SK-N-SH (cell line): ENCODE results near the gene C8A. TPM values are rescaled to one million over a fixed set of nuclear protein-coding genes. Genes with fewer than 3 reads are reported as not detected.

Source experiments
- CTCF ChIA-PET: fragments of 300-600, 350-600 bp; formaldehyde crosslinking; extraction: SDS; loops from one replicate; lab custom pipeline; 2021; lab: Yijun Ruan, JAX
- POLR2A ChIA-PET: fragments of 350-600 bp; sonication (Branson Sonifier 250); formaldehyde crosslinking; extraction: SDS; loops from one replicate; lab custom pipeline; 2020; ENCODE audit warnings: antibody characterized with exemption, inconsistent platforms; lab: Yijun Ruan, JAX
- DNase-seq: peaks from one replicate; pipeline ENCODE4 v3.0.0; 2012
- H2AFZ ChIP-seq: fragments of 200-600 bp; sonication (generic); 2 replicates; pipeline ENCODE4 v1.8.1; 2016; ENCODE audit warnings: antibody characterized with exemption, mild to moderate bottlenecking, low read depth
- H3F3A ChIP-seq: fragments of 200-600 bp; sonication (generic); replicated peaks from 2 replicates; pipeline ENCODE3; 2016; ENCODE audit warnings: antibody characterized with exemption, mild to moderate bottlenecking; ENCODE audit not compliant: insufficient read depth
- H3K27ac ChIP-seq, 2 experiments: fragments of 200-500 bp in 1 of 2; fragments of 200-600 bp in 1 of 2; sonication (Bioruptor generic) in 1 of 2; sonication (generic), shearing (Covaris generic) in 1 of 2; 2 replicates each; pipeline versions ENCODE4 v1.5.1 to v1.6.1; 2014 to 2016; ENCODE audit warnings: low read depth in 2 of 2, inconsistent platforms in 1 of 2, low read length in 1 of 2, mild to moderate bottlenecking in 1 of 2, mixed read lengths in 1 of 2
- H3K27me3 ChIP-seq: fragments of 200-600 bp; sonication (generic), shearing (Covaris generic); 2 replicates; pipeline ENCODE4 v1.6.1; 2016; ENCODE audit warnings: mixed run types; ENCODE audit not compliant: insufficient read depth
- H3K36me3 ChIP-seq, 2 experiments: fragments of 200-500 bp in 1 of 2; fragments of 200-600 bp in 1 of 2; sonication (Bioruptor generic) in 1 of 2; sonication (generic) in 1 of 2; replicated peaks in 1 of 2; 2 replicates each; pipeline versions ENCODE3 to v1.5.1; 2014 to 2016; ENCODE audit warnings: low read length in 1 of 2, mild to moderate bottlenecking in 1 of 2; ENCODE audit not compliant: insufficient read depth in 2 of 2, control insufficient read depth in 1 of 2
- H3K4me1 ChIP-seq, 2 experiments: fragments of 200-500 bp in 1 of 2; fragments of 200-600 bp in 1 of 2; sonication (Bioruptor generic) in 1 of 2; sonication (generic), shearing (Covaris generic) in 1 of 2; 2 replicates each; pipeline versions ENCODE4 v1.5.1 to v1.6.1; 2014 to 2016; ENCODE audit warnings: low read depth in 1 of 2, low read length in 1 of 2, mixed run types in 1 of 2; ENCODE audit not compliant: insufficient read depth in 2 of 2, control insufficient read depth in 1 of 2
- H3K4me2 ChIP-seq: fragments of 200-600 bp; sonication (generic), shearing (Covaris generic); 2 replicates; pipeline ENCODE4 v1.6.1; 2017; ENCODE audit warnings: mixed run types
- H3K4me3 ChIP-seq, 2 experiments: fragments of 200-500 bp in 1 of 2; fragments of 200-600 bp in 1 of 2; sonication (Bioruptor generic) in 1 of 2; sonication (generic), shearing (Covaris generic) in 1 of 2; 2 replicates each; pipeline versions ENCODE4 v1.5.1 to v1.8.1; 2014 to 2016; ENCODE audit warnings: low read depth in 2 of 2, inconsistent platforms in 1 of 2, low read length in 1 of 2, mild to moderate bottlenecking in 1 of 2, mixed read lengths in 1 of 2, moderate library complexity in 1 of 2
- H3K79me2 ChIP-seq: fragments of 200-600 bp; sonication (generic); 2 replicates; pipeline ENCODE4 v1.8.1; 2017; ENCODE audit warnings: mild to moderate bottlenecking; ENCODE audit not compliant: insufficient read depth
- H3K9ac ChIP-seq: fragments of 200-600 bp; sonication (generic); 2 replicates; pipeline ENCODE4 v1.6.1; 2017; ENCODE audit warnings: mixed run types
- H3K9me2 ChIP-seq: fragments of 200-600 bp; sonication (generic); 2 replicates; pipeline ENCODE4 v1.6.1; 2017; ENCODE audit warnings: mixed run types
- H3K9me3 ChIP-seq: fragments of 200-600 bp; sonication (generic); 2 replicates; pipeline ENCODE4 v1.6.1; 2017; ENCODE audit warnings: mixed run types, mild to moderate bottlenecking, moderate library complexity
- H4K20me1 ChIP-seq: fragments of 200-600 bp; sonication (generic); 2 replicates; pipeline ENCODE4 v1.6.1; 2017; ENCODE audit warnings: mild to moderate bottlenecking, mixed run types; ENCODE audit not compliant: insufficient read depth
- CHD2 ChIP-seq: fragments of 150-350 bp; IDR thresholded peaks from 2 replicates; pipeline ENCODE4 v1.6.1; 2018; ENCODE audit warnings: low read length; ENCODE audit not compliant: partially characterized antibody
- CTCF ChIP-seq: fragments of 200-600 bp; sonication (generic); IDR thresholded peaks from 2 replicates; pipeline ENCODE4 v1.6.1; 2017; ENCODE audit warnings: antibody characterized with exemption, mild to moderate bottlenecking, moderate library complexity
- EZH2phosphoT487 ChIP-seq: fragments of 200-600 bp; sonication (generic); IDR thresholded peaks from 2 replicates; pipeline ENCODE4 v1.6.1; 2017; ENCODE audit warnings: low read depth, mixed run types, mild to moderate bottlenecking, antibody characterized with exemption, moderate library complexity, borderline replicate concordance
- FOXM1 ChIP-seq: IDR thresholded peaks from 2 replicates; pipeline ENCODE4 v1.4.0; 2012; ENCODE audit warnings: low read depth, mild to moderate bottlenecking
- GABPA ChIP-seq: IDR thresholded peaks from 2 replicates; pipeline ENCODE4 v1.4.0; 2012; ENCODE audit warnings: low read depth, mild to moderate bottlenecking
- JUND ChIP-seq: IDR thresholded peaks from 2 replicates; pipeline ENCODE4 v1.4.0; 2012
- NRF1 ChIP-seq: IDR thresholded peaks from 2 replicates; pipeline ENCODE4 v1.6.1; 2012; ENCODE audit warnings: low read depth, mild to moderate bottlenecking, low read length
- PBX3 ChIP-seq: IDR thresholded peaks from 2 replicates; pipeline ENCODE4; 2012
- RAD21 ChIP-seq: IDR thresholded peaks from 2 replicates; pipeline ENCODE4 v1.6.1; 2012; ENCODE audit warnings: mild to moderate bottlenecking, low read length
- RCOR1 ChIP-seq: fragments of 150-350 bp; IDR thresholded peaks from 2 replicates; pipeline ENCODE4 v1.6.1; 2017; ENCODE audit warnings: antibody characterized with exemption, low read length
- REST ChIP-seq: IDR thresholded peaks from 2 replicates; pipeline ENCODE4 v1.6.1; 2012; ENCODE audit warnings: mild to moderate bottlenecking, low read depth, low read length, moderate library complexity
- SIN3A ChIP-seq: IDR thresholded peaks from 2 replicates; pipeline ENCODE4 v1.6.1; 2012; ENCODE audit warnings: low read depth, mild to moderate bottlenecking, low read length, moderate library complexity, borderline replicate concordance
- TCF12 ChIP-seq: IDR thresholded peaks from 2 replicates; pipeline ENCODE4 v1.4.0; 2012
- TEAD4 ChIP-seq: IDR thresholded peaks from 2 replicates; pipeline ENCODE4 v1.4.0; 2012; ENCODE audit warnings: mild to moderate bottlenecking, borderline replicate concordance; ENCODE audit not compliant: insufficient read depth
- USF2 ChIP-seq: fragments of 150-350 bp; IDR thresholded peaks from 2 replicates; pipeline ENCODE4 v1.6.1; 2017; ENCODE audit warnings: antibody characterized with exemption, low read length, low read depth, borderline replicate concordance
- ZBTB33 ChIP-seq: IDR thresholded peaks from 2 replicates; pipeline ENCODE4 v1.4.0; 2012; ENCODE audit warnings: low read depth, borderline replicate concordance
- WGBS: methylation state at CpG from one replicate; pipeline ENCODE4 v1.1.6; 2017; ENCODE audit warnings: low lambda C conversion rate; 5-methylcytosine and 5-hydroxymethylcytosine counted together
- polyA plus RNA-seq, 3 experiments: library from polyadenylated mRNA; depleted of rRNA; stranded (reverse); fragments of >200 nt; gene quantifications; 2 replicates each; pipeline ENCODE4 v1.2.3, GENCODE V29; 2012

C8A gene
- polyA plus RNA-seq (2012; rRNA removed): not detected in 2 replicates
- polyA plus RNA-seq (2012; cell fraction: cytosol; rRNA removed): not detected in 2 replicates
- not detected in 2 replicates for polyA plus RNA-seq (2012; cell fraction: nucleus; rRNA removed)

GRCh38 chr1:56854521-56855099 lies at the start of gene C8A:
TSS of gene C8A (plus strand) at chr1:56854797. CDS start at chr1:56854902, 105 bp downstream.
- Histone ChIP-seq H3K4me3 (no peak within 1 kb of the TSS), H3K9me3 (no peaks in the 10 kb centered on the region), H3K27ac (no peak within 1 kb of the TSS), H4K20me1 (no peaks in the 10 kb centered on the region), H3K79me2 (no peaks in the 10 kb centered on the region), H3K36me3 (no peaks in the 10 kb centered on the region), H3K4me2 (no peak within 1 kb of the TSS), H3K27me3 (no peaks in the 10 kb centered on the region), H3K9me2 (no peaks in the 10 kb centered on the region), H3K9ac (no peak within 1 kb of the TSS), H2AFZ (no peak within 1 kb of the TSS), H3K4me1 (no peaks in the 10 kb centered on the region), H3F3A (no peaks in the 10 kb centered on the region)
- ChIA-PET CTCF (interaction anchor here (0.9 kb wide), 1 partner anchor 18 kb away, joined by 3 read pairs; no protein-coding TSS in a partner anchor), POLR2A (interaction anchor here (0.7 kb wide), 1 partner anchor 10 kb away, joined by 3 read pairs; no protein-coding TSS in a partner anchor)
- no peak for DNase-seq
- TF ChIP-seq CHD2 (no peak), USF2 (no peak), TCF12 (no peak), RCOR1 (no peak), RAD21 (no peak), GABPA (no peak), JUND (no peak), NRF1 (no peak)
- 76% methylated on average over 3 of the region's 3 CpGs for WGBS

- no peaks in the 10 kb centered on the region for H3F3A ChIP-seq
- CTCF ChIA-PET: interaction anchor here (0.6 to 5.7 kb wide), 3 partner anchors 11 to 1848 kb away, joined by 3 to 39 read pairs (median 4); partner anchors contain the start of gene FYB2
- H3K4me1 ChIP-seq: no peaks in the 10 kb centered on the region; a peak in 1 of 4 replicates
- no peak overlapping the region for H3K9ac ChIP-seq
- H3K27me3 ChIP-seq: no peaks in the 10 kb centered on the region; the same call in 1 of the 2 replicates
- H3K4me3 ChIP-seq: no peak overlapping the region
- no peak overlapping the region for H3K4me2 ChIP-seq
- no peak overlapping the region for H2AFZ ChIP-seq
- H3K36me3 ChIP-seq: no peaks in the 10 kb centered on the region
- H3K9me2 ChIP-seq: no peaks in the 10 kb centered on the region
- no peak overlapping the region for H3K27ac ChIP-seq
- no peaks in the 10 kb centered on the region for H3K9me3 ChIP-seq
- no peaks in the 10 kb centered on the region for H4K20me1 ChIP-seq
- POLR2A ChIA-PET: interaction anchor here (0.5 kb wide), 1 partner anchor 1893 kb away, joined by 3 read pairs; the partner anchor contains the start of gene MYSM1
- DNase-seq: no peak
- no peaks in the 10 kb centered on the region for H3K79me2 ChIP-seq
- WGBS: 81% methylated on average over 3 of the region's 3 CpGs
- TF ChIP-seq REST (no peak), CHD2 (no peak), TEAD4 (no peak), CTCF (no peak), GABPA (no peak), SIN3A (no peak), ZBTB33 (no peak), FOXM1 (no peak), RCOR1 (no peak), PBX3 (no peak), EZH2phosphoT487 (no peak)
Observed at GRCh38 chr1:56806804-56807203, 47.8 kb upstream of the C8A start.
